ENCODE measurements around the gene VPS35. TPM values are rescaled to one million over a fixed set of nuclear protein-coding genes. Genes with fewer than 3 reads are reported as not detected.

The VPS35 gene
- total and polyA plus RNA-seq, 8 donors, result 17.9 to 159 (median 44.9) TPM

GRCh38 chr16:46729326-46729995, 40.5 kb upstream of the VPS35 start:
- no peaks in the 10 kb centered on the region for H3K27me3 ChIP-seq
- H3K9me3 ChIP-seq, result peaks cover 0 to 11% (median 0%) of the 10 kb centered on the region in 4 donors
- TF ChIP-seq POLR2A (IDR thresholded peaks at IDR 0.05) (no peak), EP300 (IDR thresholded peaks at IDR 0.05) (no peak), POLR2AphosphoS5 (IDR thresholded peaks at IDR 0.05) (no peak), CTCF (IDR thresholded peaks at IDR 0.05) (no peak)
- no peaks in the 10 kb centered on the region for H3K36me3 ChIP-seq
- 83 to 89% (median 88%) methylated on average over 7 of the region's 7 CpGs for WGBS, 5 donors
- DNase-seq, result no peak
- no peaks in the 10 kb centered on the region for H3K4me1 ChIP-seq
- H3K4me3 ChIP-seq, result no peak overlapping the region
- intact Hi-C loops (cut with DNase I; ENCODE audit: low total_unique reads), result no loop called here
- no peak overlapping the region for H3K27ac ChIP-seq

GRCh38 chr16:46728806-46729205, 39.8 kb upstream of the VPS35 start:
- DNase-seq, result no peak
- Histone ChIP-seq H3K27me3 (no peaks in the 10 kb centered on the region), H3K27ac (no peak overlapping the region), H3K4me3 (no peak overlapping the region), H3K9me3 (peaks cover 0 to 11% (median 0%) of the 10 kb centered on the region in 4 donors), H3K36me3 (no peaks in the 10 kb centered on the region), H3K4me1 (no peaks in the 10 kb centered on the region)
- intact Hi-C loops (cut with DNase I; ENCODE audit: low total_unique reads), result no loop called here
- 73 to 85% (median 83%) methylated on average over 12 to 14 of the region's 14 CpGs for WGBS, 5 donors
- no peak for TF ChIP-seq EP300 (IDR thresholded peaks at IDR 0.05)
- TF ChIP-seq CTCF (IDR thresholded peaks at IDR 0.05), result no peak
- TF ChIP-seq POLR2AphosphoS5 (IDR thresholded peaks at IDR 0.05), result no peak
- TF ChIP-seq POLR2A (IDR thresholded peaks at IDR 0.05), result no peak

GRCh38 chr16:46727630-46728029, 38.7 kb upstream of the VPS35 start:
- Histone ChIP-seq H3K27ac (no peak overlapping the region), H3K27me3 (no peaks in the 10 kb centered on the region), H3K9me3 (peaks cover 0 to 11% (median 0%) of the 10 kb centered on the region in 4 donors), H3K36me3 (no peaks in the 10 kb centered on the region), H3K4me3 (no peak overlapping the region), H3K4me1 (no peaks in the 10 kb centered on the region)
- TF ChIP-seq CTCF (IDR thresholded peaks at IDR 0.05) (no peak), EP300 (IDR thresholded peaks at IDR 0.05) (no peak), POLR2A (IDR thresholded peaks at IDR 0.05) (no peak), POLR2AphosphoS5 (IDR thresholded peaks at IDR 0.05) (no peak)
- DNase-seq, result no peak
- intact Hi-C loops (cut with DNase I; ENCODE audit: low total_unique reads), result no loop called here
- 84 to 94% (median 92%) methylated on average over 9 of the region's 9 CpGs for WGBS, 5 donors

DNA sequence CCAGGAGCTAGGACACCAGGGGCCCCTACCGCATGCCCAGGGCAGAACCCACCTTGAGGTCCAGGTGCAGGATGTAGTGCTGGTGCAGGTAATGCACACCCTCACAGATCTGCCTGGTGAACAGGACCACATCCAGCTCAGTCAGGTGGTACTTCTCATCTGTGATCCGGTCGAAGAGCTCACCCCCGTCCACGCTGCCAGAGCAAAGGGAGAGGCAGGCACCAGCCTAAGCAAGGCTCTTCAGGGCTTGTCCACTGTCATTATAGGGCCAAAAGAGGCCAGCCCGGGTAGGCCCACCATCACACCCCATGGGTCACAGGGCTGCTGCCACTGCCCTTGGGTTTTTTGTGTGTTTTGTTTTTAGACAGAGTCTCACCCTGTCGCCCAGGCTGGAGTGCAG, 38.2 kb upstream of the VPS35 start:
- H3K27me3 ChIP-seq, result no peaks in the 10 kb centered on the region
- WGBS, 5 donors, result 84 to 96% (median 90%) methylated on average over 3 to 7 of the region's 7 CpGs
- no peak for TF ChIP-seq EP300 (IDR thresholded peaks at IDR 0.05)
- no peak for TF ChIP-seq POLR2AphosphoS5 (IDR thresholded peaks at IDR 0.05)
- no peak for TF ChIP-seq POLR2A (IDR thresholded peaks at IDR 0.05)
- TF ChIP-seq CTCF (IDR thresholded peaks at IDR 0.05), result no peak
- intact Hi-C loops (cut with DNase I; ENCODE audit: low total_unique reads), result no loop called here
- H3K4me3 ChIP-seq, result no peak overlapping the region
- H3K9me3 ChIP-seq, result peaks cover 0 to 11% (median 0%) of the 10 kb centered on the region in 4 donors
- no peaks in the 10 kb centered on the region for H3K36me3 ChIP-seq
- no peak for DNase-seq
- H3K27ac ChIP-seq, result no peak overlapping the region
- no peaks in the 10 kb centered on the region for H3K4me1 ChIP-seq
